Trophoblast cell (in vitro differentiated cells and primary cell): ENCODE data around the gene LDHAL6A. TPM values are rescaled to one million over a fixed set of nuclear protein-coding genes. Genes with fewer than 3 reads are reported as not detected.
"Not testable (repeated sequence)": the region's sequence is repeated elsewhere in the genome, so short reads cannot be mapped to it uniquely, and the experiment has no call there.

Source experiments
- DNase-seq, 2 donors: peaks; one replicate each; pipeline ENCODE4 v3.0.0-alpha.2; 2016
- H2AFZ ChIP-seq: 2 replicates; pipeline ENCODE4 v1.6.1; 2013; ENCODE audit warnings: low read length, moderate library complexity, mild to moderate bottlenecking; ENCODE audit not compliant: insufficient read depth, poor library complexity
- H2AK5ac ChIP-seq: 2 replicates; pipeline ENCODE4 v1.6.1; 2013; ENCODE audit warnings: mild to moderate bottlenecking, low read length
- H2BK120ac ChIP-seq: 2 replicates; pipeline ENCODE4 v1.6.1; 2013; ENCODE audit warnings: low read length, mild to moderate bottlenecking, moderate library complexity; ENCODE audit not compliant: insufficient read depth, poor library complexity
- H2BK12ac ChIP-seq: 2 replicates; pipeline ENCODE4 v1.6.1; 2013; ENCODE audit warnings: mild to moderate bottlenecking, low read length, moderate library complexity
- H2BK5ac ChIP-seq: 2 replicates; pipeline ENCODE4 v1.6.1; 2013; ENCODE audit warnings: low read length, low read depth, moderate library complexity, mild to moderate bottlenecking; ENCODE audit not compliant: poor library complexity
- H3K14ac ChIP-seq: 2 replicates; pipeline ENCODE4 v1.6.1; 2013; ENCODE audit warnings: mild to moderate bottlenecking, low read length
- H3K18ac ChIP-seq: 2 replicates; pipeline ENCODE4 v1.6.1; 2013; ENCODE audit warnings: mild to moderate bottlenecking, low read length
- H3K23ac ChIP-seq: 2 replicates; pipeline ENCODE4 v1.6.1; 2013; ENCODE audit warnings: low read length
- H3K27ac ChIP-seq: 2 replicates; pipeline ENCODE4 v1.5.1; 2013; ENCODE audit warnings: low read depth, mild to moderate bottlenecking, inconsistent platforms, low read length, moderate library complexity
- H3K27me3 ChIP-seq: 2 replicates; pipeline ENCODE4 v1.6.1; 2013; ENCODE audit warnings: inconsistent platforms, mild to moderate bottlenecking, low read length, moderate library complexity; ENCODE audit not compliant: insufficient read depth
- H3K36me3 ChIP-seq, 2 experiments: 1 replicate in 1 of 2; 2 replicates in 1 of 2; pipeline ENCODE4 v1.6.1; 2013; ENCODE audit warnings: low read length in 2 of 2, mild to moderate bottlenecking in 2 of 2, moderate library complexity in 1 of 2; ENCODE audit not compliant: insufficient read depth in 2 of 2, control insufficient read depth in 1 of 2
- H3K4ac ChIP-seq: 2 replicates; pipeline ENCODE4 v1.6.1; 2013; ENCODE audit warnings: low read depth, mild to moderate bottlenecking, low read length, moderate library complexity
- H3K4me1 ChIP-seq, 2 experiments: 1 replicate in 1 of 2; 2 replicates in 1 of 2; pipeline ENCODE4 v1.6.1; 2013; ENCODE audit warnings: low read length in 2 of 2, mild to moderate bottlenecking in 2 of 2, moderate library complexity in 1 of 2; ENCODE audit not compliant: insufficient read depth in 2 of 2, control insufficient read depth in 1 of 2
- H3K4me2 ChIP-seq: 2 replicates; pipeline ENCODE4 v1.6.1; 2013; ENCODE audit warnings: inconsistent platforms, mild to moderate bottlenecking, low read length, moderate library complexity
- H3K4me3 ChIP-seq: 2 replicates; pipeline ENCODE4 v1.5.1; 2013; ENCODE audit warnings: mild to moderate bottlenecking, low read depth, low read length, inconsistent platforms
- H3K79me1 ChIP-seq: one replicate; pipeline ENCODE4 v1.6.1; 2013; ENCODE audit warnings: low read length
- H3K79me2 ChIP-seq: 2 replicates; pipeline ENCODE4 v1.6.1; 2013; ENCODE audit warnings: low read length, mild to moderate bottlenecking; ENCODE audit not compliant: control insufficient read depth, insufficient read depth, poor library complexity
- H3K9ac ChIP-seq: 2 replicates; pipeline ENCODE4 v1.6.1; 2013; ENCODE audit warnings: mild to moderate bottlenecking, low read length
- H3K9me3 ChIP-seq: 2 replicates; pipeline ENCODE4 v1.6.1; 2013; ENCODE audit warnings: low read depth, mild to moderate bottlenecking, control low read depth, inconsistent platforms, low read length; ENCODE audit not compliant: insufficient read depth
- H4K12ac ChIP-seq: 2 replicates; pipeline ENCODE4 v1.6.1; 2013; ENCODE audit warnings: low read depth, mild to moderate bottlenecking, low read length, moderate library complexity
- H4K8ac ChIP-seq: 2 replicates; pipeline ENCODE4 v1.6.1; 2013; ENCODE audit warnings: low read depth, mild to moderate bottlenecking, low read length, moderate library complexity
- H4K91ac ChIP-seq: one replicate; pipeline ENCODE4 v1.6.1; 2013; ENCODE audit warnings: low read depth, mild to moderate bottlenecking, low read length, moderate library complexity
- WGBS: extraction: QIAGEN DNeasy Blood & Tissue Kit; methylation state at CpG from one replicate; pipeline ENCODE4 v1.1.7; 2013; ENCODE audit warnings: missing lambda C conversion rate; ENCODE audit not compliant: insufficient read length, insufficient coverage; ENCODE audit errors: extremely low coverage; 5-methylcytosine and 5-hydroxymethylcytosine counted together
- polyA plus RNA-seq: library from polyadenylated mRNA; stranded (reverse); fragments of 200-250 nt; gene quantifications from 2 replicates; pipeline ENCODE4 v1.2.3, GENCODE V29; 2013

Gene LDHAL6A
- not detected in 2 replicates for polyA plus RNA-seq

- H2BK120ac ChIP-seq = no peak within 1 kb of the TSS
- H3K9me3 ChIP-seq = peaks cover 2% of the 10 kb centered on the region
- no peak within 1 kb of the TSS for H2BK5ac ChIP-seq
- no peak within 1 kb of the TSS for H3K14ac ChIP-seq
- no peak within 1 kb of the TSS for H3K23ac ChIP-seq
- no peaks in the 10 kb centered on the region for H3K4me1 ChIP-seq
- H4K91ac ChIP-seq = no peak within 1 kb of the TSS
- H3K9ac ChIP-seq = no peak within 1 kb of the TSS
- no peak within 1 kb of the TSS for H3K27ac ChIP-seq
- no peak within 1 kb of the TSS for H3K4me2 ChIP-seq
- no peak within 1 kb of the TSS for H2BK12ac ChIP-seq
- peak in 1 of 2 donors; percentile 28 for DNase-seq
- no peak within 1 kb of the TSS for H2AFZ ChIP-seq
- H4K8ac ChIP-seq = no peak within 1 kb of the TSS
- H4K12ac ChIP-seq = no peak within 1 kb of the TSS
- H3K4me3 ChIP-seq = no peak within 1 kb of the TSS
- no peaks in the 10 kb centered on the region for H3K27me3 ChIP-seq
- H3K36me3 ChIP-seq = no peaks in the 10 kb centered on the region
- H3K79me1 ChIP-seq = no peaks in the 10 kb centered on the region
- H2AK5ac ChIP-seq = no peak within 1 kb of the TSS
- H3K18ac ChIP-seq = no peak within 1 kb of the TSS
- no peaks in the 10 kb centered on the region for H3K79me2 ChIP-seq
- no peak within 1 kb of the TSS for H3K4ac ChIP-seq
- WGBS = no CpG with 5 or more reads among the region's 47 CpGs
These were observed at the start of gene LDHAL6A for GRCh38 chr11:18455686-18456372. Gene LDHAL6A (plus strand): TSS chr11:18455856. CDS start chr11:18456681, 825 bp downstream.

DNA sequence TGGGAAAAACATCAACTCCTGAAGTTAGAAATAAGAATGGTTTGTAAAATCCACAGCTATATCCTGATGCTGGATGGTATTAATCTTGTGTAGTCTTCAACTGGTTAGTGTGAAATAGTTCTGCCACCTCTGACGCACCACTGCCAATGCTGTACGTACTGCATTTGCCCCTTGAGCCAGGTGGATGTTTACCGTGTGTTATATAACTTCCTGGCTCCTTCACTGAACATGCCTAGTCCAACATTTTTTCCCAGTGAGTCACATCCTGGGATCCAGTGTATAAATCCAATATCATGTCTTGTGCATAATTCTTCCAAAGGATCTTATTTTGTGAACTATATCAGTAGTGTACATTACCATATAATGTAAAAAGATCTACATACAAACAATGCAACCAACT is 48.3 kb upstream of the LDHAL6A start:
- DNase-seq = peak in 1 of 2 donors; percentile 30
- not testable (repeated sequence) for H3K79me1 ChIP-seq, H3K4ac ChIP-seq, H3K23ac ChIP-seq, H3K4me2 ChIP-seq, H2BK120ac ChIP-seq, H3K27me3 ChIP-seq, H4K12ac ChIP-seq, H2BK5ac ChIP-seq, H3K79me2 ChIP-seq, H4K8ac ChIP-seq, H3K18ac ChIP-seq, H2AK5ac ChIP-seq, H3K9me3 ChIP-seq, H3K9ac ChIP-seq, H3K4me3 ChIP-seq, H4K91ac ChIP-seq, H3K27ac ChIP-seq, H3K14ac ChIP-seq, H2BK12ac ChIP-seq, H3K4me1 ChIP-seq, H2AFZ ChIP-seq
- peaks cover 23 to 25% of the 10 kb centered on the region in 2 experiments for H3K36me3 ChIP-seq
- no CpG with 5 or more reads among the region's 3 CpGs for WGBS

DNA sequence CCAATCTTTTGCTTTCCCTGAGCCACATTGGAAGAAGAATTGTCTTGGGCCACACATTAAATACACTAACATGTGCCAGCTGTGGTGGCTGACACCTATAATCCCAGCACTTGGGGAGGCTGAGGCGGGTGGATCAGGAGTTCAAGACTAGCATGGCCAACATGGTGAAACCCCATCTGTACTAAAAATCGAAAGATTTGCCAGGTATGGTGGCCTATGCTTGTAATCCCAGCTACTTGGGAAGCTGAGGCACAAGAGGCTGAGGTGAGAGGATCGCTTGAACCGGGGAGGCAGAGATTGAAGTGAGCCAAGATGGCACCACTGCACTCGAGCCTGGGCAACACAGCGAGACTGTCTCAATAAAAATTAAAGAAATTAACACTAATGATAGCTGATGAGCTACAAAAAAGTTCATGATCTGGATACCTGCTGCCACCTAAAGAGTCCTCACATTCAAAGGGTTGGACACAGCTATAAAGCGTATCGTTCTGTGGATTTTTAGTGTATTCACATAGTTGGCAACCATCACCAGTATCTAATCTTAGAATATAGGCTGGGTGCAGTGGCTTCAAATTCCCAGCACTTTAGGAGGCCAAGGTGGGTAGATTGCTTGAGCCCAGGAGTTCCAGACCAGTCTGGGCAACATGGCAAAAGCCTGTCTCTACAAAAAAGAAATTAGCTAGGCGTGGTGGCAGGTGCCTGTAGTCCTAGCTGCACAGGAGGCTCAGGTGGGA is 46.9 kb upstream of the LDHAL6A start:
- Histone ChIP-seq H3K23ac (no peak overlapping the region), H4K91ac (no peak overlapping the region), H2BK120ac (no peak overlapping the region), H3K9me3 (no peaks in the 10 kb centered on the region), H4K8ac (no peak overlapping the region), H3K27me3 (no peaks in the 10 kb centered on the region), H3K9ac (no peak overlapping the region), H3K79me1 (peaks cover 3% of the 10 kb centered on the region), H3K79me2 (no peaks in the 10 kb centered on the region), H3K18ac (no peak overlapping the region), H3K14ac (no peak overlapping the region), H2AK5ac (no peak overlapping the region), H3K4ac (no peak overlapping the region), H3K4me2 (no peak overlapping the region), H3K36me3 (peaks cover 23% of the 10 kb centered on the region in 2 experiments), H2AFZ (no peak overlapping the region), H3K4me1 (peaks cover 0 to 2% of the 10 kb centered on the region in 2 experiments), H2BK12ac (no peak overlapping the region), H2BK5ac (no peak overlapping the region), H3K4me3 (no peak overlapping the region), H3K27ac (no peak overlapping the region), H4K12ac (no peak overlapping the region)
- no CpG with 5 or more reads among the region's 9 CpGs for WGBS
- DNase-seq = no peak

DNA sequence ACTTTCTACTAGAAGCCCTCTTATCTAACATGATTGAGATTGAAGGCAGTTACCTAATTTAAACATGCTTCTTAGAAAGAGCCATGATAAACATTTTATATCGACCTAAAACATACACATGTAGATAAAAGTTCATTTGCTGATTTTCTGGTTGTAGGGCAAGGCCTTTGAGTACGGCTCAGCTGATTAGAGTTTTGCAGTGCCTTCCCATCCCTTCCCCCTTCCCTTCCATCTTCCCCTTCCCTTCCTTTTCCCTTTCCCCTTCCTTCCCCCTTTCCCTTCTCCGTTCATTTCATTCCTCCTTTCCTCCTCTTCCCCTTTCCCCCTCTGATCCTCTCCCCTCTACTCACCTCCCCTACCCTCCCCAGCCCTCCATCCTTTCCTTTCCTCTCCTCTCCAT is 39.2 kb upstream of the LDHAL6A start:
- Histone ChIP-seq H2AK5ac (no peak overlapping the region), H4K12ac (no peak overlapping the region), H3K4me1 (peaks cover 0 to 2% of the 10 kb centered on the region in 2 experiments), H3K9ac (no peak overlapping the region), H3K27ac (no peak overlapping the region), H3K79me2 (no peaks in the 10 kb centered on the region), H2BK12ac (no peak overlapping the region), H3K36me3 (no peaks in the 10 kb centered on the region), H3K4me2 (no peak overlapping the region), H2BK120ac (no peak overlapping the region), H4K91ac (no peak overlapping the region), H3K4me3 (no peak overlapping the region), H3K14ac (no peak overlapping the region), H2BK5ac (no peak overlapping the region), H3K4ac (no peak overlapping the region), H3K9me3 (no peaks in the 10 kb centered on the region), H3K23ac (no peak overlapping the region), H2AFZ (no peak overlapping the region), H3K18ac (no peak overlapping the region), H3K79me1 (peaks cover 3% of the 10 kb centered on the region), H3K27me3 (no peaks in the 10 kb centered on the region), H4K8ac (no peak overlapping the region)
- no peak for DNase-seq
- 97% methylated on average over 1 of the region's 3 CpGs for WGBS
